Right lobe of liver (tissue), 6 donors: ENCODE data around the gene DYRK1A. TPM values are rescaled to one million over a fixed set of nuclear protein-coding genes. Genes with fewer than 3 reads are reported as not detected.

Experiments used
- ATAC-seq, 4 donors: fragments of 200-7000 bp; cut with Tn5 transposase; one replicate each; pipeline ENCODE4 v1.9.1; 2020; ENCODE audit warnings: mild to moderate bottlenecking in 4 of 4, moderate library complexity in 4 of 4
- DNase-seq, 3 donors: peaks; one replicate each; pipeline ENCODE4 v3.0.0-alpha.2; 2020
- H3K27ac ChIP-seq, 3 donors: fragments of 200-600 bp; one replicate each; pipeline ENCODE4 v1.8.0; 2022
- H3K27me3 ChIP-seq, 2 donors: fragments of 200-600 bp; one replicate each; pipeline ENCODE4 v1.8.0; 2022
- H3K36me3 ChIP-seq, 4 donors: fragments of 200-600 bp; sonication (generic) in 1 of 4; one replicate each; pipeline versions ENCODE4 v1.5.1 to v1.8.0; 2017 to 2022; ENCODE audit warnings: control low read depth in 1 of 4
- H3K4me1 ChIP-seq, 4 donors: fragments of 200-600 bp; sonication (generic) in 1 of 4; one replicate each; pipeline versions ENCODE4 v1.5.1 to v1.8.0; 2017 to 2022; ENCODE audit warnings: control low read depth in 1 of 4
- H3K4me3 ChIP-seq, 3 donors: fragments of 200-600 bp; one replicate each; pipeline ENCODE4 v1.8.0; 2022
- H3K9me3 ChIP-seq, 4 donors: fragments of 200-600 bp; sonication (generic) in 1 of 4; one replicate each; pipeline versions ENCODE4 v1.5.1 to v1.8.0; 2017 to 2022; ENCODE audit warnings: control low read depth in 1 of 4
- POLR2A ChIP-seq: fragments of 450-650 bp; IDR thresholded peaks from one replicate; pipeline ENCODE4 v1.6.1; 2017; ENCODE audit warnings: antibody characterized with exemption, mild to moderate bottlenecking
- WGBS: methylation state at CpG from one replicate; pipeline ENCODE4 v1.1.6; 2018; ENCODE audit warnings: low coverage, low lambda C conversion rate; ENCODE audit not compliant: insufficient coverage; ENCODE audit errors: missing lambda C conversion rate; 5-methylcytosine and 5-hydroxymethylcytosine counted together
- intact Hi-C, 2 donors: fragments of 100-400 bp; cut with DNase I; formaldehyde crosslinking; loops; one replicate each; pipeline versions ENCODE4 v1.11.2 to v1.14.1; 2022
- total RNA-seq, 6 experiments: library from RNA; depleted of rRNA in 2 of 6; stranded (reverse); fragments of >200 nt in 2 of 6; fragmentation: NEBNext Ultra II Directional in 3 of 6; extraction: Animal tissue kit (Norgen Biotek cat#: 25700) in 3 of 6; gene quantifications; one replicate each; pipeline versions ENCODE4 v1.1.0 to v1.2.4, GENCODE V29; 2016 to 2023
- TF ChIP-seq, protein P1 (sequence below), 4 donors: fragments of 200-600 bp in 3 of 4; fragments of 450-650 bp in 1 of 4; IDR thresholded peaks; one replicate each; pipeline versions ENCODE4 v1.5.1 to v1.8.0; 2016 to 2022; ENCODE audit warnings: antibody characterized with exemption in 4 of 4, mild to moderate bottlenecking in 2 of 4
- donor health status: DM: no; HTN: yes; CAD: no.
- donor health status: DM: no; HTN: no; CAD: no.
- donor health status: DM: no; HTN: no; CAD: no.
- donor health status: DM: no; HTN: yes; CAD: no.
- donor health status: DM: no; HTN: yes; CAD: no.

DYRK1A gene
- total RNA-seq, 6 experiments from 2014 or later, result 20.6 to 32.5 (median 25.7) TPM

DNA sequence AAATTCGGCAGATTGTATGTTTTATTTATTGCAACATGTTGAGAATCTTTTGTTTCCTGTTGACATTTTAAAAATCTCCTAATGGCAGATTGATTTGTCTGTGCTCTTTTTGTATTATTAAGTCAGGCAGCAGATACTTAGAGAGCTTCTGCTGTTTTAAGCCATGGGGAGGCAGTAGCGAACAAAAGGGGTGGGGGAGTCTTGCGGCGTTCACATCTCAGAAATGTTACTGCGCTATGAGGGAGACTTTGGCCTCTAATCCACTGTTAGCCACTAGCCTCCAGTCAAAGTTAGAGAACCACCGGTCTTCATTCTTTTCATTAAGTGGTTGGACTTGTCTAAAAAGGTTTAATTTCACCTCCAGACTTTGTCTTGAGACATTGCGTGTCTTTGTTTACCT, 93.6 kb downstream of the DYRK1A start:
- TF ChIP-seq, protein P1, sequence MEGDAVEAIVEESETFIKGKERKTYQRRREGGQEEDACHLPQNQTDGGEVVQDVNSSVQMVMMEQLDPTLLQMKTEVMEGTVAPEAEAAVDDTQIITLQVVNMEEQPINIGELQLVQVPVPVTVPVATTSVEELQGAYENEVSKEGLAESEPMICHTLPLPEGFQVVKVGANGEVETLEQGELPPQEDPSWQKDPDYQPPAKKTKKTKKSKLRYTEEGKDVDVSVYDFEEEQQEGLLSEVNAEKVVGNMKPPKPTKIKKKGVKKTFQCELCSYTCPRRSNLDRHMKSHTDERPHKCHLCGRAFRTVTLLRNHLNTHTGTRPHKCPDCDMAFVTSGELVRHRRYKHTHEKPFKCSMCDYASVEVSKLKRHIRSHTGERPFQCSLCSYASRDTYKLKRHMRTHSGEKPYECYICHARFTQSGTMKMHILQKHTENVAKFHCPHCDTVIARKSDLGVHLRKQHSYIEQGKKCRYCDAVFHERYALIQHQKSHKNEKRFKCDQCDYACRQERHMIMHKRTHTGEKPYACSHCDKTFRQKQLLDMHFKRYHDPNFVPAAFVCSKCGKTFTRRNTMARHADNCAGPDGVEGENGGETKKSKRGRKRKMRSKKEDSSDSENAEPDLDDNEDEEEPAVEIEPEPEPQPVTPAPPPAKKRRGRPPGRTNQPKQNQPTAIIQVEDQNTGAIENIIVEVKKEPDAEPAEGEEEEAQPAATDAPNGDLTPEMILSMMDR (IDR thresholded peaks at IDR 0.05), result no peak
- no peak for TF ChIP-seq POLR2A
- intact Hi-C loops, result no loop called here
- no peaks in the 10 kb centered on the region for H3K27me3 ChIP-seq
- 81% methylated on average over 7 of the region's 7 CpGs for WGBS
- DNase-seq (no peak), ATAC-seq (no peak)
- no peaks in the 10 kb centered on the region for H3K36me3 ChIP-seq
- H3K4me1 ChIP-seq, result peaks cover 0 to 63% (median 23%) of the 10 kb centered on the region in 4 donors
- H3K27ac ChIP-seq, result no peak overlapping the region
- H3K9me3 ChIP-seq, result no peaks in the 10 kb centered on the region
- H3K4me3 ChIP-seq, result no peak overlapping the region

DNA sequence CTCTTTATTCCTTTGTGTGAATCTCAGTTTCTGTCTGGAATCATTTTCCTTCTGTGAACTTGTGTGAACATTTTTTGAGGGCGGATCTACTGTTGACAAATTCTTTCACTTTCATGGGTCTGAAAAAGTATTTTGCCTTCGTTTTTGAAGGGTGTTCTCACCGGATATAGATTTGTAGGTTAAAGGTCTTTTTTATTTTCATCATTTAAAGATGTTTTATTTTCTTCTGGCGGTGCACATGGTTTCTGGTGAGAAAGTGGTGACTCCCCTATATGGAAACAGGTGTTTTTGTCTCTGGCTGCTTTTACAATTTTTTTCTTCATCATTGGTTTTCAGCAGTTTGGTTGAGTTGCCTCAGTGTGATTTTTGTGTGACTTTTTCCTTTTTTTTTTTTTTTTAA, 94.9 kb downstream of the DYRK1A start:
- peaks cover 0 to 50% (median 18%) of the 10 kb centered on the region in 4 donors for H3K4me1 ChIP-seq
- no peaks in the 10 kb centered on the region for H3K27me3 ChIP-seq
- TF ChIP-seq, protein P1 (IDR thresholded peaks at IDR 0.05), result no peak
- TF ChIP-seq POLR2A, result no peak
- intact Hi-C loops, result no loop called here
- no peaks in the 10 kb centered on the region for H3K36me3 ChIP-seq
- 21% methylated on average over 4 of the region's 4 CpGs for WGBS
- ATAC-seq, result no peak
- no peak overlapping the region for H3K27ac ChIP-seq
- DNase-seq, result no peak
- H3K4me3 ChIP-seq, result no peak overlapping the region
- no peaks in the 10 kb centered on the region for H3K9me3 ChIP-seq

DNA sequence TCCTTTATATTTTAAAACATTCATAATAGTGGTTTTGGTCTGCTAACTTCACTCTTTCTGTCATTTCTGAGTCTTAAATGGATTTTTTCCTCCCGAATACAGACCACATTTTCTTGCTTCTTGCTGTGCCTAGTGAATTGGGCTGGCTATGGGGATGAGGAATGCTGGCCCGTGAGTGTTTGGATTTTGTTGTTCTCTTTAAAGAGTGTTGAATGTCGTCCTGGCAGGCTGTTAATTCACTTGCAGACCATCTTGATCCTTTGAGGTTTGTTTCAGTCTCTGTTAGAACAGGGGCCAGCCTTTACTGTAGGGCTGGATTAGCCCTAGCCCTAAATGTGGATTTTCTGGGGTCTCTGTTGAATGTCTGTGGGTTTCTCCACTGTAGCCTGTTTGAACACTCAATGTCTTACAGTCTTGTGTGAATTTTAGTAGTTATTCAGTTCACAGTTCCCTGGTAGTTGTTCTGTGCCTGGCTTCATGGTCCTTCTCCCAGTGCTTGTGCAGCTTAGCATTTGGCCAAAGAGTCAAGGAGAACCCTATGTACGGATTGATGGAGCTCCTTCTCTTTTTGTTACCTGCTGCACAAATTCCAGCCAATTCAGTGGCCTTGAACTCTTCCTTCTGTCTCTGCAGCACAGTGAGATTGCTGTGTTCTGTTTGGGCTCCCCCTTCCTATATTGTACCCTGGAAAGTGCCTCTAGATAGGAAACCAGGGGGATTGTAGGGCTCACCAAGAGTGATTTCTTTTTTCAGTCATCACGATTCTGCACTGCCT, 95.7 kb downstream of the DYRK1A start:
- DNase-seq (no peak), ATAC-seq (peak; percentile 3 to 34 (median 24))
- WGBS, result 51% methylated on average over 5 of the region's 5 CpGs
- Histone ChIP-seq H3K4me1 (peaks cover 0 to 42% (median 17%) of the 10 kb centered on the region in 4 donors), H3K27ac (no peak overlapping the region), H3K4me3 (no peak overlapping the region), H3K36me3 (no peaks in the 10 kb centered on the region), H3K27me3 (no peaks in the 10 kb centered on the region), H3K9me3 (no peaks in the 10 kb centered on the region)
- intact Hi-C loops, result no loop called here
- TF ChIP-seq, protein P1 (IDR thresholded peaks at IDR 0.05), result no peak
- TF ChIP-seq POLR2A, result no peak

DNA sequence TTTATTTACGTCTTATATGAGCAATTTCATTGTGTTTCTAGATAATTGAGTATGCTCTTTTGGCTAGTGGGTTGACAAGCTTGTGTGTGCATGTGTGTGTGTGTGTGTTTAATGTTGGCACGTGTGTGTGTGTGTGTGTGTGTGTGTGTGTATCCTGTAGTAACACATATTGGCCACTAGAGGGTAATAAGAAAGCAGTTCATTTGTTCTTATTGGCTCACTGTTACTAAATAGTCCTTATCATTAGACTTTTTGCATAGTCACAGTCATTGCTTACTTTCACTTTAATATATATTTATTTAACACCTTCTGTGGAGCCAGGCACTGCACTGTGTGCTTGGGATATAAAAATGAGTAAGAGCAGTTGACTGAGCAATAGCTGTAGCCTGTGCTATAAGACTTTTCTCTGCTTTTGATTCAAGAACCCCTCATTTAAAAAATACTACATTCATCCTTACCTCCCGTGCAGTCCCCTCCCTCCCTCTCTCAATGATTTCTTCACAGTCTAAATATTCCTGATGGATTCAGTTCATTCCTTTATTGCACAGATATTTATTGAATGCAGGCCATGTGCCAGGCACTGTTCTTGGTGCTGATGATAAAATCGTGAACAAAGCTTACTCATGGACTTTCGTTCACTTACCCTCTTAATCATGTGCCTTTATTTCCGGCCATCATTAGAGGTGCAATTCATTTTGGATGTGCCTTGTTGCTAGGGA, 96.7 kb downstream of the DYRK1A start:
- DNase-seq, result no peak
- TF ChIP-seq, protein P1 (IDR thresholded peaks at IDR 0.05), result peak; percentile 26 to 83 (median 52)
- no peak for TF ChIP-seq POLR2A
- ATAC-seq, result peak; percentile 76 to 88 (median 86)
- Histone ChIP-seq H3K4me3 (peak overlapping the region in 2 of 3 donors; percentile 26 to 40), H3K9me3 (no peaks in the 10 kb centered on the region), H3K27me3 (no peaks in the 10 kb centered on the region), H3K36me3 (no peaks in the 10 kb centered on the region), H3K27ac (no peak overlapping the region), H3K4me1 (peaks cover 0 to 41% (median 17%) of the 10 kb centered on the region in 4 donors)
- 21% methylated on average over 6 of the region's 6 CpGs for WGBS
- intact Hi-C loops, result no loop called here
